Rectal smooth muscle tissue (tissue), 1 donor: ENCODE measurements around the gene KRTAP10-3.
"Not testable (repeated sequence)": the region's sequence is repeated elsewhere in the genome, so short reads cannot be mapped to it uniquely, and the experiment has no call there.

Experiments
- H3K27ac ChIP-seq: one replicate; pipeline ENCODE4 v1.7.0; 2013; ENCODE audit warnings: low read depth, low read length, inconsistent platforms
- H3K27me3 ChIP-seq: one replicate; pipeline ENCODE4 v1.7.0; 2013; ENCODE audit warnings: low read length; ENCODE audit not compliant: control insufficient read depth, insufficient read depth
- H3K36me3 ChIP-seq: one replicate; pipeline ENCODE4 v1.7.0; 2013; ENCODE audit warnings: low read length; ENCODE audit not compliant: control insufficient read depth, insufficient read depth
- H3K4me1 ChIP-seq: one replicate; pipeline ENCODE4 v1.7.0; 2013; ENCODE audit warnings: low read length; ENCODE audit not compliant: control insufficient read depth, insufficient read depth
- H3K4me3 ChIP-seq: one replicate; pipeline ENCODE4 v1.7.0; 2013; ENCODE audit warnings: low read length
- H3K9ac ChIP-seq: one replicate; pipeline ENCODE4 v1.7.0; 2013; ENCODE audit warnings: low read length

The KRTAP10-3 gene

DNA sequence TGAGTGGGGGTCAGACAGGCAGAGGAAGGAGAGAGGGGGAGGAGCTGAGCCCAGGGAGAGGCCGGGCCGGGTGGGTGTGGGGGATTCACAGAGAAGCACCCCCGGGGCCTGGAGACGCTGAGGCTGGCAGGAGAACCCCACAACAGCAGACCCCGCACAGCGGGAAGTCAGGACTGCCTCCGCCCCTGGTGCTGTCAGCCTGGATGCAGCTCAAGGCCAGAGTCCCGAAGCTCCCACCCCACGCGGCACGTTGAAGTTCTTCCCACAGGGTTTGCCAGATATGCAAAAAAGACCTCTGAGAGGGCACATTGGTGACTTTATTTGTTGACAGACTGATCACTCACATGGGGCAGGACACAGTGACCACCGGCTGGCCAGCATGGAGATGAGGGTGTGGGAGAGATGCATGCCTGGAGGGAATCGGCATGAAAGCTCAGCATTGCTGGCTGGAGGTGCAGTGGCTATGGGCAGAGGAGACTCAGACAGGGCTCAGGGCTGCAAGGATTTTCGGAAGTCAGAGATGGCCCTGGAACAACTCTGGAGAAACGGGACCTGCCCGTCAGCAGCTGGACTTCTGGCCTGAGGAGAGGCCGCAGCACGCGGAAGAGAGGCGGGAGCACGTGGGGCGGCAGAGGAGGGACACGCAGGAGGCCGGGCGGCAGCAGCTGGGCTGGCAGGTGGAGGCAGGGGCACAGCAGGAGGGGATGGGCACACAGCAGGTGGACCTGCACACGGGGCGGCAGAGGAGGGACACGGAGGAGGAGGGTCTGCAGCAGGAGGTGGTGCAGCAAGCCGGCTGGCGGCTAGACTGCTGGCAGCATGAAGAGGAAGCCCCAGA, 885 bp downstream of the KRTAP10-3 start:
- H3K36me3 ChIP-seq, result no peaks in the 10 kb centered on the region
- H3K27me3 ChIP-seq, result peaks cover 5% of the 10 kb centered on the region
- H3K27ac ChIP-seq, result no peak overlapping the region

GRCh38 chr21:44556879-44557278, 1.7 kb downstream of the KRTAP10-3 start:
- H3K4me1 ChIP-seq, result no peaks in the 10 kb centered on the region
- no peak overlapping the region for H3K9ac ChIP-seq
- H3K27me3 ChIP-seq, result peaks cover 5% of the 10 kb centered on the region
- H3K4me3 ChIP-seq, result no peak overlapping the region
- H3K36me3 ChIP-seq, result no peaks in the 10 kb centered on the region
- H3K27ac ChIP-seq, result no peak overlapping the region

More for the DNA sequence above, 885 bp downstream of the KRTAP10-3 start:
- Histone ChIP-seq H3K4me3 (no peak overlapping the region), H3K9ac (no peak overlapping the region), H3K4me1 (no peaks in the 10 kb centered on the region)

GRCh38 chr21:44555200-44555875, 3.3 kb downstream of the KRTAP10-3 start:
- Histone ChIP-seq H3K4me1 (no peaks in the 10 kb centered on the region), H3K9ac (no peak overlapping the region), H3K27me3 (peaks cover 5% of the 10 kb centered on the region), H3K36me3 (no peaks in the 10 kb centered on the region), H3K27ac (no peak overlapping the region), H3K4me3 (no peak overlapping the region)

- H3K27me3 ChIP-seq, result peaks cover 3% of the 10 kb centered on the region
- H3K27ac ChIP-seq, result no peak overlapping the region
- H3K36me3 ChIP-seq, result no peaks in the 10 kb centered on the region
- H3K4me1 ChIP-seq, result no peaks in the 10 kb centered on the region
- no peak overlapping the region for H3K4me3 ChIP-seq
- no peak overlapping the region for H3K9ac ChIP-seq
Observed at GRCh38 chr21:44552681-44553080, 5.9 kb downstream of the KRTAP10-3 start.

DNA sequence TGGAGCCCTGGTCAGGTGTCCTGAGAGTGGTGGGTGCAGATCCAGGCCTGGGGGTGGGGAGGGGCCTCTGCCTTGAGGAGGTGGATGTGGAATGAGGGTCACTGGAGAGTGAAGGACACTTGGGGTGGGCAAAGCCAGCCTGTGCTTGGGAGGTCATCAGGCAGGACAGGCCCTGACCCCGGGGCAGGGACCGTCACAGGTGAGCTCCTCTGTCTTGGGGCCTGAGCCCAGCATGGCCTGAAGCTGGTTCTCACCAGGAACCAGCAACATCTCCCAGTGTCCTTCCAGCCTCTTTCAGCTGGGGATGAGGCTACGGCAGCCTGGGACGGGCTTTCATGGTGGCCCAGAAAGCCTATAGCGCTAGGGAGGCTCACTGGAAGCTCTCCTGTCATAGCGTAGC, 6.5 kb downstream of the KRTAP10-3 start:
- Histone ChIP-seq H3K27me3 (peaks cover 3% of the 10 kb centered on the region), H3K9ac (no peak overlapping the region), H3K4me3 (no peak overlapping the region), H3K4me1 (no peaks in the 10 kb centered on the region), H3K36me3 (no peaks in the 10 kb centered on the region), H3K27ac (no peak overlapping the region)

DNA sequence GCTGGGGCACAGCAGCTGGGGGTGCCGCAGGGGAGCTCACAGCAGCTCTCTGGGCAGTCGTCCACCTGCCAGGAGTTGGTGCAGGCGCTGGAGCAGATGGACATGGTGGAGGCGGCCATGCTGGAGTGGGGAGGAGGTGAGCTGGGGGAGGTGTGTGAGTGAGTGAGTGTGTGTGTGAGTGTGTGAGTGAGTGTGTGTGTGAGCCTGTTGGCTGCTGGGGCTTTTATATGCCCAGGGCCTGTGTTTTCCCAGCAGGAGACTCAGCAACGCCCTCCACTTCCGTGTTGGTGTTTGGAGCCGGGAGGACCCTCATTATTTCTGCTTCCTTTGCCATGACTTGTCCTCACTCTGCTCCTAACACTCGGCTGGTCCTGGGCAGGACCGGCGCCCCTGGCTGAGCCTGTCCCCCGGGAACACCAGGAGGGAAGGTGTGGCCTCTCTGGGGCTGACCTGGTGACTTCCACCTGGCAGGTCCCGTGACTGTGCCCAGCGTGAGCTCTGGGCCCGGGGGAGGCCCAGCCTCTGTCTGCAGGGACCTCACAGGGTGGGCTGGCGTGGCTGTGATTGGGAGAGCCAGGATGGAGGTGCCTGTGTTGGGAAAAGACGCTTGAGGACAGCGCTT, 7.1 kb downstream of the KRTAP10-3 start, which contains the start of gene KRTAP10-2:
TSS of gene KRTAP10-2 (minus strand) at position 166 of the 622 bp plus-strand sequence. CDS start at position 119, 47 bp downstream.
- Histone ChIP-seq H3K4me3 (no peak within 1 kb of the TSS), H3K27me3 (peaks cover 3% of the 10 kb centered on the region), H3K9ac (no peak within 1 kb of the TSS), H3K36me3 (no peaks in the 10 kb centered on the region), H3K4me1 (no peaks in the 10 kb centered on the region), H3K27ac (no peak within 1 kb of the TSS)

GRCh38 chr21:44550807-44551206, 7.8 kb downstream of the KRTAP10-3 start:
- Histone ChIP-seq H3K27me3 (peaks cover 3% of the 10 kb centered on the region), H3K4me3 (no peak overlapping the region), H3K36me3 (no peaks in the 10 kb centered on the region), H3K27ac (no peak overlapping the region), H3K9ac (no peak overlapping the region), H3K4me1 (no peaks in the 10 kb centered on the region)

- H3K36me3 ChIP-seq, H3K27ac ChIP-seq, H3K4me1 ChIP-seq, H3K9ac ChIP-seq, H3K4me3 ChIP-seq, H3K27me3 ChIP-seq: not testable (repeated sequence)
Observed at GRCh38 chr21:44550285-44550684, 8.3 kb downstream of the KRTAP10-3 start.

DNA sequence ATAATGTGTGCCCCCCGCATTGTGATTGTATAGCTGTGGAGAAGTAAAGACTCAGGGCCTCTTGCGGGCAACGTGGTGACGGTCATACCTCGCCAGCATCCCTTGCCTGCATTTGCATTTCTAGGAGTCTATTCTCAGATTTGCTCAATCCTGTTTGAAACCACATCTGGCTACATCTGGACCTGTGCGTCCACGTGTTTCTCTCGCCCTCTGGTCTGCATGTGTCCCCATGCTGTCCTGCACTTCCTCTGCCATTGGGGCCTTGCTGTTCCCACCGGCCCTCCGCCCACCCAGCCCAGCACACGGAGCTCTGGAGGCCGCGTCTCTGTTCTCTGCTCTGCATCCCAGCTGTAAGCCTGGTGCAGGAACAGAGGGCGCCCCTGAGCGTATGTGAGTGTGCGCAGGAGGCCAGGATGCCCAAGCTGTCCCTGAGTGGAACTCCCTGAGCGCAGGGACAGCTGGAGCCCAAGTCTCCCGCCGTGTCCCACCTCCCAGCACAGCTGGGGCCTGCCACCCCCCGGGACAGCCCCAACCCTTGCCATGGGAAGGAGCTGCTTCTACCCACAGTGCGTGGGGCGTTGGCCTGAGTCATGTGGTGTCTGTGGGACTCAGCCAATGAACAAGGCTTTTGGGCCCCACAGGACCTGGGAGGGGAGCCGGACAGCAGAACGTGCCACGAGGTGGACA, 8.9 kb downstream of the KRTAP10-3 start:
- Histone ChIP-seq H3K4me3 (no peak overlapping the region), H3K27ac (no peak overlapping the region), H3K9ac (no peak overlapping the region), H3K4me1 (no peaks in the 10 kb centered on the region), H3K36me3 (no peaks in the 10 kb centered on the region), H3K27me3 (peaks cover 3% of the 10 kb centered on the region)

- no peak overlapping the region for H3K9ac ChIP-seq
- no peaks in the 10 kb centered on the region for H3K4me1 ChIP-seq
- H3K4me3 ChIP-seq, result no peak overlapping the region
- H3K27me3 ChIP-seq, result no peaks in the 10 kb centered on the region
- no peak overlapping the region for H3K27ac ChIP-seq
- no peaks in the 10 kb centered on the region for H3K36me3 ChIP-seq
Observed at GRCh38 chr21:44548922-44549321, 9.7 kb downstream of the KRTAP10-3 start.

- Histone ChIP-seq H3K4me1 (no peaks in the 10 kb centered on the region), H3K36me3 (no peaks in the 10 kb centered on the region), H3K27ac (no peak overlapping the region), H3K9ac (no peak overlapping the region), H3K27me3 (no peaks in the 10 kb centered on the region), H3K4me3 (no peak overlapping the region)
Observed at GRCh38 chr21:44548381-44548780, 10.2 kb downstream of the KRTAP10-3 start.
